ENCODE data around the gene GDF9. TPM values are rescaled to one million over a fixed set of nuclear protein-coding genes. Genes with fewer than 3 reads are reported as not detected.

Gene GDF9
- total and polyA plus RNA-seq, 3 experiments from 2014 or later = 0.29 to 0.68 TPM; not detected in 1

Other genes with a start within 250 kb of the GDF9 start
- 10 to 100 TPM; 65.3 to 69.0 TPM for gene IL13, start 208.3 kb downstream of the GDF9 start, total RNA-seq
- gene IL13, start 208.3 kb downstream of the GDF9 start, polyA plus RNA-seq = not detected
- 1 to 10 TPM; 6.4 to 6.8 TPM for gene IL4, start 192.5 kb downstream of the GDF9 start, total RNA-seq
- gene IL4, start 192.5 kb downstream of the GDF9 start, polyA plus RNA-seq = not detected
- gene KIF3A, start 128.9 kb downstream of the GDF9 start, total RNA-seq = 10 to 100 TPM; 21.1 to 23.3 TPM
- gene KIF3A, start 128.9 kb downstream of the GDF9 start, polyA plus RNA-seq = 15.9 TPM
- 1 to 10 TPM; 8.8 to 9.1 TPM for gene CCNI2, start 119.0 kb downstream of the GDF9 start, total RNA-seq
- gene CCNI2, start 119.0 kb downstream of the GDF9 start, polyA plus RNA-seq = 3.4 TPM
- 10 to 100 TPM; 34.5 to 38.1 TPM for gene SEPTIN8, start 89.2 kb downstream of the GDF9 start, total RNA-seq
- gene SEPTIN8, start 89.2 kb downstream of the GDF9 start, polyA plus RNA-seq = 2.8 TPM
- gene SOWAHA, start 53.2 kb downstream of the GDF9 start, total RNA-seq = under 1 TPM in 1 of 2 experiments, not detected in 1; 0.07 TPM
- gene SOWAHA, start 53.2 kb downstream of the GDF9 start, polyA plus RNA-seq = not detected
- 1 to 10 TPM; 1.6 to 2.0 TPM for gene SHROOM1, start 35.8 kb downstream of the GDF9 start, total RNA-seq
- not detected for gene SHROOM1, start 35.8 kb downstream of the GDF9 start, polyA plus RNA-seq
- 100 to 1,000 TPM; 595 to 615 TPM for gene UQCRQ, start 173 bp upstream of the GDF9 start, total RNA-seq
- gene UQCRQ, start 173 bp upstream of the GDF9 start, polyA plus RNA-seq = 663 TPM
- 1 to 10 TPM; 2.7 to 3.6 TPM for gene LEAP2, start 7.2 kb upstream of the GDF9 start, total RNA-seq
- 0.93 TPM for gene LEAP2, start 7.2 kb upstream of the GDF9 start, polyA plus RNA-seq
- gene AFF4, start 97.2 kb upstream of the GDF9 start, total RNA-seq = 10 to 100 TPM; 26.3 to 28.8 TPM
- gene AFF4, start 97.2 kb upstream of the GDF9 start, polyA plus RNA-seq = 17.5 TPM
- gene ZCCHC10, start 160.1 kb upstream of the GDF9 start, total RNA-seq = 10 to 100 TPM; 31.8 to 35.0 TPM
- gene ZCCHC10, start 160.1 kb upstream of the GDF9 start, polyA plus RNA-seq = 40.0 TPM
- gene HSPA4, start 185.5 kb upstream of the GDF9 start, total RNA-seq = 100 to 1,000 TPM; 236 to 244 TPM
- gene HSPA4, start 185.5 kb upstream of the GDF9 start, polyA plus RNA-seq = 39.8 TPM